ENCODE measurements around the gene TUFT1.

Gene TUFT1

GRCh38 chr1:151539321-151540020 is 638 bp upstream of the TUFT1 start:
- DNase-seq: peak; percentile 87

DNA sequence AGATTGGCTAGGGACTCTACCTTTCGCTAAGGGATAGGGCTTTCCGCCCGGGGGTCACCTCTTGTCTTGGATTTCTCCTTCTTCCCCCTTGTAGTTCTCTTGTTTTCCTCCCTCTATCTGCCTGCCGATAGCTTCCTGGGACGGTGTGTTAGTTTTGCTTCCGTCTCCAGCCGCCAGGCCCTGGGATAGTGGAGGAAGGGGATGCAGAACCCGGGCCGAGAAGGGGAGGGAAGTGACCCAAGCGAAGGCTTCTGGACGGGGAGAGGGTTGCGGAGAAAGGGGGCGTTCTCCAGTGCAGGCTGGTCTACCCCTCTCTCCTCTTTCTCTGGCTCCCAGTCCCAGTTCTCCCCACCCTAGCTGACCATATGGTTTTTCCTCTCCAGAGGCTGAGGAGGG is 871 bp downstream of the TUFT1 start:
- no peak for DNase-seq

DNA sequence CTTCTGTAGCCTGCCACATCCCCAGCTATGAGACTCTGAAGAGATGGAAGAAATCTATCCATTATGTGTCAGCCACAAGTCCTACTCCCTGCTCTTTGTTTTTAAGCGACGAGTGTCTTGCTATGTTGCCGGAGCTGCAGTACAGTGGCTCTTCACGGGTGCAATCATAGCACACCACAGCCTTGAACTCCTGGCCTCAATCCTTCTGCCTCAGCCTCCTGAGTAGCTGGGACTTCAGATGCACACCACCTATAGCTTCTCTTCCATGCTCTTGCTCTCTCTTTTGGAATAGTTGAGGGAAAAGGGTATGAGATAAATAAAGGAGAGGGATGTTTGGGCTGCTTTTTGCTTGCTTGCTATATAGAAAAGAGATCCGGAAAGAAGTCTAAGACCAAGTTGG is 1.6 kb downstream of the TUFT1 start:
- no peak for DNase-seq

GRCh38 chr1:151542710-151543129 is 2.6 kb downstream of the TUFT1 start:
- peak; percentile 87 for DNase-seq

- DNase-seq: no peak
Measured at GRCh38 chr1:151545542-151545941, 5.4 kb downstream of the TUFT1 start.

DNA sequence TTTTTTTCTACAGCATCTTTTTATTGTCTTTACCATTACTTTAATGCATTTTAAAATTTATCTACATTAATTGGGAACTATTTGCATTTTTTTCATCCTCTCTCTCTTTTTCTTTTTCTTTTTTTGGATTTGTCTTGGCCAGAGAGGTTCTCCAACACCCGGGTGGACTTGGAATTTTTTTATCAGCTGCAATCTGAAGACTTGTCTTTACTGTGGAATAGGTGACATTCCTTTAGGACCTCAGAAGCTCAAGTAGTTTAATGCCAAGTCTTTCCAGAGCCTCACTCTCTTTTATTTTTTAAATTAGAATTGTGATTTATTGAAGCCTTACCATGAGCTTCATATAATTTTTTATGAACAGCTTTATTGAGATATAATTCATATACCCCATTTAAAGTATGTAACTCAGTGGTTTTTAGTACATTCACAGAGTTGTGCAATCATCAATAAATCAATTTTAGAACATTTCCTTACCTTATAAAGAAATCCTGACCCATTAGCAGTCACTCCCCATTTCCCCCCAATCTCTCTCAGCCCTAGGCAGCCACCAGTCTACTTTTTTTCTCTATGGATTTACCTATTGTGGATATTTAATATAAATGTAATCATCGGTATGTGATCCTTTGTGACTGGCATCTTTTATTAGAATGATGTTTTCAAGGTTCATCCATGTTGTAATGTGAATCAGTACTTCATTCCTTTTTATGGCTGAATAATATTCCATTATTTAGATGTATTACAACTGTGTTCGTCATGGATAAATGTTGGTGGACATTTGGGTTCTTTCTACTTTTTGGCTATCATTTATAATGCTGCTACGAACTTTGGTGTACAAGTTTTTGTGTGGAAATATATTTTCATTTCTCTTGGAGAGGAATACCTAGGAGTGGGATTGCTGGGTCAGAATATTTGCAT is 6.2 kb downstream of the TUFT1 start:
- DNase-seq: no peak

GRCh38 chr1:151547119-151547899 is 7.2 kb downstream of the TUFT1 start:
- peak; percentile 55 for DNase-seq

DNA sequence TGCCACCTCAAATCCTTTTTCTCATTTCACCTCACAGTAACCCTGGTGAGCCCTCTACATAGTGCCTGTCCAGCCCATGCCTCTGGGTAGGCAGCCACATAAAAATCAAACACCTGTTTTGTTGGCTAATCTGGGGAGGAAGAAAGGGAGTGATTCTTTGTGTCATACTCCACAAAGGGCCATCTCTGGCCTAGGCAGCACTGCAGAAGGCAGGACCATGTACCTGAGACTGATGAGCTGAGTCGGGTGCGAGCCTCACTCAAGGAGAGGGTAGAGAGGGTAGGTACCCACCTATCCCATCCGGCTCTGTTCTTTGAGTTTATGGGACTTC is 7.8 kb downstream of the TUFT1 start:
- DNase-seq: no peak

- DNase-seq: no peak
Measured at GRCh38 chr1:151549199-151549598, 9.1 kb downstream of the TUFT1 start.

GRCh38 chr1:151553659-151554058 is 13.6 kb downstream of the TUFT1 start:
- DNase-seq: no peak

DNA sequence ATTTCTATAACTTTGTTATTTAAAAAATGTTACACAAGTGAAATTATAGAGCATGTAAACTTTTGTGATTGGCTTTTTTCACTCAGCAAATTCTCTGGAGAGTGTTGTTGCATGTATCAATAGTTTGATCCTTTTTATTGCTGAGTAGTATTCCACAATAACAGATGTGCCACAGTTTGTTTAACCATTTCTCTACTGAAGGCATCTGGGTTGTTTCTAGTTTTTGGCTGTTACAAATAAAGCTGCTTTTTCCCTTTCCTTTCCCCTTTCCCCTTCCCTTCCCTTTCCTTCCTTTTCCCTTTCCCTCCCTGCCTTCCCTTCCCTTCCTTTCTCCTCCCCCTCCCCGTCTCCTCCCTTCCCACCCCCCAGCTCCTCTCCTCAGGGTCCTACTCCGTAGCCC is 15.9 kb downstream of the TUFT1 start:
- DNase-seq: no peak

DNA sequence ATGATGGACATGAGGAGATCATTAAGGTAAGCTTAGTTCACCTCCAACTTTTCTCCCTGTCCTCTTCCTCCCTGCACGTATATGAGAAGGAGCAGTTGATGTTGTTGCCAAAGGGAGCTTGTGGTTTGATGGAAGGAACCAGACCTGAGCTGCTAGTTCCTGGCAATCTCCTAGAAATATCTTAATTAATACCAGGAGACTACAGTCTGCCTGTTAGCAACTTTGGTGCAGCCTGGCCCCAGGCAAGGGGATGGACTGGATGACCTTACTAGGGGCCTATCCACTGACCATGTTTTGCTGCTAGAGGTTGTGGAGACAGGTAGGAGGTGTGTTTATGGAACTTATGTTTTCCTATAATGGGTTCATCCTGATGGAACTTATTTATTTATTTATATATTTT is 22.6 kb downstream of the TUFT1 start:
- DNase-seq: no peak

GRCh38 chr1:151563376-151563775 is 23.3 kb downstream of the TUFT1 start:
- DNase-seq: no peak

DNA sequence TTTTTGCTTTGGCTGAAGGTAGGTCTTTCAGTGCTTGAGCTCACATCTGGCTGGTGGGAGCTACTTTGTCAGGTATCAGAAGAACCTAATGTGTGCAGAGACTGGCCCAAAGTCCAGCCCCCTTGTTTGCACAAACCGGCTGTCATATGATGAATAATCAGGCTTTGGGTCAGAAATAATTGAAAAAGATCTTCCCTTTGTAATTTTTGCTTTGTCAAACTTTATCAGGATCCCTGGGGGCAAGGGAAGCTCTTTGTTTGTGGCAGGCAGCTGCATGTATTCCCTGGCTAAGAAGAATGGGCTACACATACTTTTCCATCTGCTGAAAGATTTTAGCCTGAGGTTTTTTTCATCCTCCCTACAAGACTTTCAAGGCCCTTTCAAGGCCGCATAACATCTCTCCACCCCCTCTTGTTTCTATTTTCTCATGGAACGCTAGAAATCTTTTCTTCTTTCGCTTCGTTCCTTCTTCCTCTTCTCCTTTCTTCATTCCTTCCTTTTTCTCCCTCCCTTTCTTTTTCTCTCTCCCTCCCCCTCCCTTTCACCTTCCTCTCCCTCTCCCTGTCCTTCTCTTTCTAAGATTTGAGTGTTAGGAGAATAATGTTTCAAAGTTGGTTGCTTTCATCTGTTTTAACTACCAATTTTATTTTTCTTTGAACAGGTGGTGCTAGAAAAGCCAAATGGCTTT is 25.5 kb downstream of the TUFT1 start:
- DNase-seq: no peak

DNA sequence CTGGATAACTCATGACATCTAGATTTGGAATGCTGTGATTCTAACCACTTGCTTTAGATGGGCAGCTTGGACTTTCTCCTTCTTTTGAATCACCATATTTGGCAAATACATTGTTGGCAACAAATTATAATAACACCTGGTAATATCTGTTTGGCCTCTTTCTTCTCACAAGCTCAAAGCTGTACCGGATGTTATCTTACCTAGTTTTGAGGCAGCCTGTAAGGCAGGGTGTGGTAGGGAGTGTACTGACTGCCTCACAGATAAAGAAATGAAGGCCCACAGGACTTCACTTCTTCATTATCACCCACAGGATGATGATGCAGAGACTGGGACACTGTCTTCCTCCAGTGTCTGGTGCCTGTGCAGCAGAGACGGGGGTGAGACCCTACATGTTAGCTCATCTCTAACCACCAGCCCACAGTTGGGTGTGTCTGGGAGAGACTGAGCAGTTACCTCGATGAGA is 28.5 kb downstream of the TUFT1 start:
- DNase-seq: no peak

GRCh38 chr1:151570819-151571218 is 30.7 kb downstream of the TUFT1 start:
- no peak for DNase-seq

DNA sequence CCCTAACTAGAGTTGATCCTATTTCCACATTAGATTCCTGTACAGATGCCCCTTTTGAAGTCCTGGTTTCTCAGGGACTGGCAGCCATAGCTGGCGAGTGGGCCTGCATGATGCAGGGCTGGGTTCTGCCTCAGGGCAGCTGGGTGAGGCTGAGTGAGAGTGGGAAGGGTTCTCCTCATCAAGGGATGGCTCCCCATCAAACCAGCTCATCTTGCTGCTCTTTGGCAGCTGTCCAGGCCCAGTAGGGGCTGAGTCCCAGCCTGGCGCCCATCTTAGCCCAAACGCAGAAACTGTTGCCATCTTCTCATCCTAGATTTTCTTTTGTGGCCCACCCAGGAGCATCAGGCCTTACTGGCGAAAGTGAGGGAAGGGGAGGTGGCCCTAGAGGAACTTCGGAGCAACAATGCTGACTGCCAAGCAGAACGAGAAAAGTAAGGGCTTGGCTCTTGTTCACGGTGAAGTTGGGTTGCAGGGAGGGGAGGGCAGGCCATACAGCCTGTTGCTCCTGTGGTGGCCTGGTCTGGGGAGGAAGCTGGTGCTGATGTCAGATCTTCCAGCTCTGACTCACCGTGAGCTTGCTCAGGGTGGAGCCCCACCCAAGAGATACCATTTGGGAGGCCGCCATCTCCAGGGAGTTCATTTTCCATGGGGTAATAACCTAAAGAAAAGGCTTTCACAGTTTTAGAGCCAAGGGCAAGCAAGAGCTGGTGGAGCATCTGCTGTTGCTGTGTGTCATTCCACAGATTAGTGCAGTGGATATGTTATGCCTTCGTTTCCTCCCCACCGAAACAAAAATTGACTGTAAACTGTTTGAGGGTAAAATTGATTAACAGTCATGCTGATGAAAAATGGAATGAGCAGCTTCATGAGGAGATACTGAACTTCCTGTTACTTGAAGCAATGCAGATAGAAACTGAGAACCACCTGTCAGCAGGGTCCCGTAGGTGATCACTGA is 34.7 kb downstream of the TUFT1 start:
- no peak for DNase-seq

GRCh38 chr1:151577173-151577572 is 37.1 kb downstream of the TUFT1 start:
- no peak for DNase-seq

- DNase-seq: no peak
Measured at GRCh38 chr1:151578941-151579340, 38.8 kb downstream of the TUFT1 start.

DNA sequence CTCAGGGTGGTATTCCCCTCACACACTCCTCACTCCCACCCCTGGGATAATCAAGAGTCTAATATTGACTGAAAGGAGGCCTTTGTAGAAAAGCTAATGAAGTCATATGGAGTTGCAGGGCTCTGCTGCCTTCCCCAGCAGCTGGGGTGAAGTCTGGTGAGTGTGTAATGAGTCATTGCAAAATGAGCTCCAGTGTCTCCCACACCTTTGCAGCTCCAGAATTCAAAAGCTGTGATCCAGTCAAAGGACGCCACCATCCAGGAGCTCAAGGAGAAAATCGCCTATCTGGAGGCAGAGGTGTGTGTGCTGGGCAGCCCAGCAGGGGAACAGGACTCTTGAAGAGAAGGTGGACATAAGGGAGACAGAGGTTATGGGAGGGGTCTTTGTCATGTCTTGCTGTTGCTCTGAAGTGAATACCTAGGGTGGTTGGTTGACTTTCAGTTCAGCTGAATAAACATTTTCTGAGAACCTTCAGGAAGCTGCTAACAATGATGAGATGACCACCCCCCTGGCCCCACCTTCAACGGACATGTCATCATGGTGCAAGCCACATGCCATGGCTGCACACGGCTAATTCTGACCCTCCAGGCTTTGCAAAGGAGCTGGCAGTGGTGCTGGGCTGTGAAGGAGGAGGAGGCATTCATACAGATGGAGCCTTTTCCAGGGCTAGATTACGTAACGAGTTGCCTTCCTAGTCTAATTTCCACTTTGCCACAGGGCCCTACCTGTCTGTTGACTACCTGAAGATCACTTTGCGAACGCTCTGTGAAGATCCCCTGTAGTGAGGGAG is 39.5 kb downstream of the TUFT1 start:
- DNase-seq: no peak

- DNase-seq: no peak
Measured at GRCh38 chr1:151581451-151581850, 41.3 kb downstream of the TUFT1 start.
